Uterus (tissue), 2 donors: ENCODE measurements around the gene ITIH4.

Experiments
- CTCF ChIP-seq, 4 experiments: fragments of 200-600 bp in 2 of 4; fragments of 450-650 bp in 2 of 4; sonication (generic) in 2 of 4; IDR thresholded peaks; one replicate each; pipeline ENCODE4 v1.5.1; 2016 to 2019; ENCODE audit warnings: antibody characterized with exemption in 4 of 4, mild to moderate bottlenecking in 2 of 4, moderate library complexity in 1 of 4
- POLR2A ChIP-seq, 2 donors: fragments of 450-650 bp; IDR thresholded peaks; one replicate each; pipeline ENCODE4 v1.6.1; 2016; ENCODE audit warnings: antibody characterized with exemption in 2 of 2, mild to moderate bottlenecking in 1 of 2, moderate library complexity in 1 of 2

GRCh38 chr3:52880047-52880446 lies 49.6 kb upstream of the ITIH4 start:
- TF ChIP-seq CTCF (IDR thresholded peaks at IDR 0.05) (no peak), POLR2A (IDR thresholded peaks at IDR 0.05) (no peak)
